AG04450 (cell line): ENCODE measurements around the gene LRRC42. TPM values are rescaled to one million over a fixed set of nuclear protein-coding genes. Genes with fewer than 3 reads are reported as not detected.

Source experiments
- CTCF ChIA-PET: fragments of 300-600, 350-600 bp; formaldehyde crosslinking; extraction: SDS; loops from one replicate; lab custom pipeline; 2022; ENCODE audit warnings: antibody characterized with exemption, inconsistent platforms; lab: Charles Lee
- POLR2A ChIA-PET: fragments of 350-600 bp; formaldehyde crosslinking; extraction: SDS; loops from one replicate; lab custom pipeline; 2021; ENCODE audit warnings: antibody characterized with exemption, inconsistent platforms; lab: Yijun Ruan, JAX
- DNase-seq: peaks from one replicate; pipeline ENCODE4 v3.0.0-alpha.2; 2011; ENCODE audit warnings: low read depth, low spot score
- H3K27ac ChIP-seq: one replicate; pipeline ENCODE4 v1.5.1; 2012; ENCODE audit warnings: low read depth, low read length, control low read depth
- H3K27me3 ChIP-seq: one replicate; pipeline ENCODE4 v1.6.0; 2012; ENCODE audit warnings: low read length; ENCODE audit not compliant: control insufficient read depth, insufficient read depth
- H3K4me3 ChIP-seq: 2 replicates; pipeline ENCODE4 v1.5.1; 2011; ENCODE audit warnings: mild to moderate bottlenecking, low read depth, low read length, control low read depth
- H3K9me3 ChIP-seq: 2 replicates; pipeline ENCODE4 v1.5.1; 2012; ENCODE audit warnings: low read length; ENCODE audit not compliant: control insufficient read depth, insufficient read depth
- CTCF ChIP-seq: IDR thresholded peaks from 2 replicates; pipeline ENCODE4 v1.5.1; 2011; ENCODE audit warnings: low read depth, low read length, control low read depth, inconsistent platforms
- polyA plus RNA-seq: library from polyadenylated mRNA; depleted of rRNA; stranded (reverse); fragments of >200 nt; gene quantifications from 2 replicates; pipeline ENCODE4 v1.2.3, GENCODE V29; 2011; rRNA removed

LRRC42 gene
- polyA plus RNA-seq, 1 experiment, result 51.4 TPM

- no peak overlapping the region for H3K4me3 ChIP-seq
- peaks cover 50% of the 10 kb centered on the region for H3K27me3 ChIP-seq
- DNase-seq, result no peak
- POLR2A ChIA-PET, result no interaction called here
- no peak for TF ChIP-seq CTCF
- no peaks in the 10 kb centered on the region for H3K9me3 ChIP-seq
- CTCF ChIA-PET, result no interaction called here
- H3K27ac ChIP-seq, result no peak overlapping the region
Measured at GRCh38 chr1:54012863-54013262, 66.7 kb downstream of the LRRC42 start.

GRCh38 chr1:54013393-54014008 lies 67.4 kb downstream of the LRRC42 start:
- Histone ChIP-seq H3K4me3 (no peak overlapping the region), H3K27ac (no peak overlapping the region), H3K27me3 (peaks cover 43% of the 10 kb centered on the region), H3K9me3 (no peaks in the 10 kb centered on the region)
- CTCF ChIA-PET, result no interaction called here
- POLR2A ChIA-PET, result no interaction called here
- no peak for TF ChIP-seq CTCF
- no peak for DNase-seq

- Histone ChIP-seq H3K27ac (no peak overlapping the region), H3K4me3 (no peak overlapping the region), H3K9me3 (no peaks in the 10 kb centered on the region), H3K27me3 (peaks cover 40% of the 10 kb centered on the region)
- CTCF ChIA-PET, result interaction anchor here (1.0 kb wide), 1 partner anchor 24 kb away, joined by 3 read pairs; no protein-coding TSS in a partner anchor
- no peak for DNase-seq
- no peak for TF ChIP-seq CTCF
- POLR2A ChIA-PET, result no interaction called here
Measured at GRCh38 chr1:54014009-54014629, 68.0 kb downstream of the LRRC42 start.

- Histone ChIP-seq H3K9me3 (no peaks in the 10 kb centered on the region), H3K27me3 (peaks cover 31% of the 10 kb centered on the region), H3K27ac (no peak overlapping the region), H3K4me3 (no peak overlapping the region)
- ChIA-PET POLR2A (no interaction called here), CTCF (no interaction called here)
- no peak for DNase-seq
- no peak for TF ChIP-seq CTCF
Measured at GRCh38 chr1:54016343-54017282, 70.5 kb downstream of the LRRC42 start.

Other genes with a start within 250 kb of the LRRC42 start
- gene GLIS1, start 207.2 kb upstream of the LRRC42 start, polyA plus RNA-seq, result 0.77 and 1.3 TPM in 2 replicates
- 13.1 and 19.0 TPM in 2 replicates for gene NDC1, start 108.1 kb upstream of the LRRC42 start, polyA plus RNA-seq
- gene YIPF1, start 56.6 kb upstream of the LRRC42 start, polyA plus RNA-seq, result 48.5 and 52.4 TPM in 2 replicates
- gene DIO1, start 52.2 kb upstream of the LRRC42 start, polyA plus RNA-seq, result not detected in 2 replicates
- gene IFT25, start 651 bp upstream of the LRRC42 start, polyA plus RNA-seq, result 41.9 and 54.2 TPM in 2 replicates
- not detected in 2 replicates for gene LDLRAD1, start 71.8 kb downstream of the LRRC42 start, polyA plus RNA-seq
- 535 and 636 TPM in 2 replicates for gene TMEM59, start 106.9 kb downstream of the LRRC42 start, polyA plus RNA-seq
- gene TCEANC2, start 107.3 kb downstream of the LRRC42 start, polyA plus RNA-seq, result 3.6 and 4.3 TPM in 2 replicates
- not detected in 2 replicates for gene CDCP2, start 206.7 kb downstream of the LRRC42 start, polyA plus RNA-seq